Esophagus squamous epithelium (tissue), 4 donors: Measurements from ENCODE around the gene FRS3.

Source experiments
- POLR2A ChIP-seq, 4 donors: fragments of 450-650 bp; IDR thresholded peaks; one replicate each; pipeline ENCODE4 v1.6.1; 2017; ENCODE audit warnings: antibody characterized with exemption in 4 of 4, mild to moderate bottlenecking in 4 of 4, moderate library complexity in 3 of 4
- TF ChIP-seq, protein P1 (sequence below), 6 experiments: fragments of 450-650 bp in 4 of 6; fragments of 200-600 bp in 2 of 6; sonication (generic) in 2 of 6; IDR thresholded peaks; one replicate each; pipeline ENCODE4 v1.5.1; 2016 to 2019; ENCODE audit warnings: antibody characterized with exemption in 6 of 6, mild to moderate bottlenecking in 4 of 6, moderate library complexity in 4 of 6

GRCh38 chr6:41756354-41756753 is 23.3 kb downstream of the FRS3 start:
- TF ChIP-seq, protein P1, sequence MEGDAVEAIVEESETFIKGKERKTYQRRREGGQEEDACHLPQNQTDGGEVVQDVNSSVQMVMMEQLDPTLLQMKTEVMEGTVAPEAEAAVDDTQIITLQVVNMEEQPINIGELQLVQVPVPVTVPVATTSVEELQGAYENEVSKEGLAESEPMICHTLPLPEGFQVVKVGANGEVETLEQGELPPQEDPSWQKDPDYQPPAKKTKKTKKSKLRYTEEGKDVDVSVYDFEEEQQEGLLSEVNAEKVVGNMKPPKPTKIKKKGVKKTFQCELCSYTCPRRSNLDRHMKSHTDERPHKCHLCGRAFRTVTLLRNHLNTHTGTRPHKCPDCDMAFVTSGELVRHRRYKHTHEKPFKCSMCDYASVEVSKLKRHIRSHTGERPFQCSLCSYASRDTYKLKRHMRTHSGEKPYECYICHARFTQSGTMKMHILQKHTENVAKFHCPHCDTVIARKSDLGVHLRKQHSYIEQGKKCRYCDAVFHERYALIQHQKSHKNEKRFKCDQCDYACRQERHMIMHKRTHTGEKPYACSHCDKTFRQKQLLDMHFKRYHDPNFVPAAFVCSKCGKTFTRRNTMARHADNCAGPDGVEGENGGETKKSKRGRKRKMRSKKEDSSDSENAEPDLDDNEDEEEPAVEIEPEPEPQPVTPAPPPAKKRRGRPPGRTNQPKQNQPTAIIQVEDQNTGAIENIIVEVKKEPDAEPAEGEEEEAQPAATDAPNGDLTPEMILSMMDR (IDR thresholded peaks at IDR 0.05) = no peak
- no peak for TF ChIP-seq POLR2A (IDR thresholded peaks at IDR 0.05)
